GM19463 (cell line): ENCODE results near the gene TBX3.

ENCODE experiments used
- ATAC-seq: cut with Tn5 transposase; IDR thresholded peaks from one replicate; pipeline ENCODE4 v1.9.1; 2021; ENCODE audit warnings: mild to moderate bottlenecking, moderate library complexity; ENCODE audit not compliant: unreplicated experiment

The TBX3 gene

DNA sequence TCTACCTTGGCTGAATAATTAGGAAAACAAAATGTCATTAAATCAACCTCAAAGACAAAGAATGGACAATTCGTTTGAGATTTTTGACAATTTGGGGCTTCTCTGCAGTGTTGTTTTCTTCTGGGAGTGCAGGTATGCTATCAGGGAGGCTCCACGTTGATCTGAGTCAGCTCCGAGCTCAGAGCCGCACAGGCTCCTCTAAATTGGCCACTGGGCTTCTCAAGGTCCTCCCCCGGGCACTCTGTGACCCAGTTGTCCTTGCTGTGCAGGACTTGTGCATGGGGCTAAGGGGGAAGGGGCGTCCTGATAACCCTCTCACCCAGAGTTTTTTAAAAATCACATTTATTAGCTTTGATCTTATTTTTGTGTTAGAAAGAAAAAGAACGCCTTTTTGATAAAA lies 52.7 kb downstream of the TBX3 start:
- no peak for ATAC-seq

DNA sequence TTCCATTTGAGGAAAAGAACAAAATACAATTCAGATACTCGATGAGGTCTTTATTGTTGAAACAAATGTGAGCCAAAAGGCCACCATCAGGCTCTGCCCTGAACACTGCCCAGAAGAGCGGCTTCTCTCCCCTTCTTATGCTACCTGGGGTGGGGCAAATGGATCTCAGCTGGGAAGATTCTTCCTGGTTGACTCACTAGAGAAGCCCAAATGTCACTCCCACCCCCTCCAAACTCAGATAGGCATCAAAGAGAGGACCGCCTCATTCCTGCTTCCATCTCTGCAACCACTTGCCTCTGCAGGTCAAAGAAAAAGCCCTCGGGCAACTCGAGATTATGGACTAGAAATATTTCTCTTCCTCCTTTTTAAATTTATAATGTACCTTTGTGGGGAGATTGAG lies 55.8 kb downstream of the TBX3 start:
- no peak for ATAC-seq

GRCh38 chr12:114627393-114627792 lies 56.6 kb downstream of the TBX3 start:
- no peak for ATAC-seq

GRCh38 chr12:114625294-114625851 lies 58.6 kb downstream of the TBX3 start:
- ATAC-seq = no peak

- ATAC-seq = no peak
Observed at GRCh38 chr12:114623737-114624136, 60.2 kb downstream of the TBX3 start.
